ENCODE measurements around the gene SHMT2. TPM values are rescaled to one million over a fixed set of nuclear protein-coding genes. Genes with fewer than 3 reads are reported as not detected.
"Not testable (repeated sequence)": the region's sequence is repeated elsewhere in the genome, so short reads cannot be mapped to it uniquely, and the experiment has no call there.

The SHMT2 gene
- total RNA-seq, 1 donor from 2014 or later = 197 TPM

- no peaks in the 10 kb centered on the region for H3K79me2 ChIP-seq (ENCODE audit: insufficient read depth, low read length)
- H3K9me3 Mint-ChIP-seq (ENCODE audit: unreplicated experiment) = no peaks in the 10 kb centered on the region
- H3K36me3 ChIP-seq (ENCODE audit: insufficient read depth, low read length) = peaks cover 2% of the 10 kb centered on the region
- H3K4me3 ChIP-seq (ENCODE audit: insufficient read depth, low read depth, low read length) = no peak overlapping the region
- H3K9me3 ChIP-seq (ENCODE audit: insufficient read depth, low read depth, low read length) = no peaks in the 10 kb centered on the region
- H3K4me1 ChIP-seq (ENCODE audit: insufficient read depth, low read length) = peaks cover 18% of the 10 kb centered on the region
- no peak overlapping the region for H3K9ac ChIP-seq (ENCODE audit: low read length)
- H2AFZ ChIP-seq (ENCODE audit: low read depth, low read length) = no peak overlapping the region
- H3K36me3 Mint-ChIP-seq (ENCODE audit: low read depth, unreplicated experiment) = peaks cover 8% of the 10 kb centered on the region
- DNase-seq (ENCODE audit: low read depth) (no peak), FAIRE-seq (no peak)
- H3K27ac ChIP-seq (ENCODE audit: low read depth, low read length) = no peak overlapping the region
- TF ChIP-seq EZH2 (IDR thresholded peaks at IDR 0.05; ENCODE audit: insufficient read depth, low read length) = no peak
- TF ChIP-seq CTCF (IDR thresholded peaks at IDR 0.05; ENCODE audit: insufficient read depth, low read depth, low read length) = no peak
- H4K20me1 ChIP-seq (ENCODE audit: insufficient read depth, low read length) = no peaks in the 10 kb centered on the region
- no peak overlapping the region for H3K4me2 ChIP-seq (ENCODE audit: low read length)
- no peaks in the 10 kb centered on the region for H3K27me3 ChIP-seq (ENCODE audit: insufficient read depth, low read length)
- H3K27ac Mint-ChIP-seq (ENCODE audit: unreplicated experiment) = peak overlapping the region; percentile 69
- no peaks in the 10 kb centered on the region for H3K27me3 Mint-ChIP-seq (ENCODE audit: low read depth, unreplicated experiment)
- no peak overlapping the region for H3K4me3 Mint-ChIP-seq (ENCODE audit: unreplicated experiment)
- H3K4me1 Mint-ChIP-seq (ENCODE audit: low read depth, unreplicated experiment) = peaks cover 20% of the 10 kb centered on the region
Observed at GRCh38 chr12:57278465-57279381, 49.2 kb downstream of the SHMT2 start.

GRCh38 chr12:57280211-57281062 lies 50.9 kb downstream of the SHMT2 start:
- H3K79me2 ChIP-seq (ENCODE audit: insufficient read depth, low read length) = no peaks in the 10 kb centered on the region
- DNase-seq (ENCODE audit: low read depth) = peak; percentile 98
- no peaks in the 10 kb centered on the region for H3K9me3 Mint-ChIP-seq (ENCODE audit: unreplicated experiment)
- TF ChIP-seq EZH2 (IDR thresholded peaks at IDR 0.05; ENCODE audit: insufficient read depth, low read length) (no peak), CTCF (IDR thresholded peaks at IDR 0.05; ENCODE audit: insufficient read depth, low read depth, low read length) (no peak)
- H2AFZ ChIP-seq (ENCODE audit: low read depth, low read length) = peak overlapping the region; percentile 60
- peaks cover 18% of the 10 kb centered on the region for H3K4me1 ChIP-seq (ENCODE audit: insufficient read depth, low read length)
- H3K36me3 ChIP-seq (ENCODE audit: insufficient read depth, low read length) = peaks cover 2% of the 10 kb centered on the region
- peak overlapping the region; percentile 50 for H3K4me3 Mint-ChIP-seq (ENCODE audit: unreplicated experiment)
- H3K27ac ChIP-seq (ENCODE audit: low read depth, low read length) = peak overlapping the region; percentile 76
- H3K27me3 Mint-ChIP-seq (ENCODE audit: low read depth, unreplicated experiment) = no peaks in the 10 kb centered on the region
- no peaks in the 10 kb centered on the region for H3K9me3 ChIP-seq (ENCODE audit: insufficient read depth, low read depth, low read length)
- H4K20me1 ChIP-seq (ENCODE audit: insufficient read depth, low read length) = no peaks in the 10 kb centered on the region
- H3K4me3 ChIP-seq (ENCODE audit: insufficient read depth, low read depth, low read length) = peak overlapping the region; percentile 46
- H3K36me3 Mint-ChIP-seq (ENCODE audit: low read depth, unreplicated experiment) = peaks cover 8% of the 10 kb centered on the region
- peaks cover 20% of the 10 kb centered on the region for H3K4me1 Mint-ChIP-seq (ENCODE audit: low read depth, unreplicated experiment)
- peak overlapping the region; percentile 75 for H3K9ac ChIP-seq (ENCODE audit: low read length)
- peak overlapping the region; percentile 85 for H3K4me2 ChIP-seq (ENCODE audit: low read length)
- FAIRE-seq = peak; percentile 72
- peak overlapping the region; percentile 82 for H3K27ac Mint-ChIP-seq (ENCODE audit: unreplicated experiment)
- H3K27me3 ChIP-seq (ENCODE audit: insufficient read depth, low read length) = no peaks in the 10 kb centered on the region

GRCh38 chr12:57282073-57282472 lies 52.6 kb downstream of the SHMT2 start:
- not testable (repeated sequence) for H3K27me3 Mint-ChIP-seq (ENCODE audit: low read depth, unreplicated experiment); H3K27me3 ChIP-seq (ENCODE audit: insufficient read depth, low read length); H3K36me3 ChIP-seq (ENCODE audit: insufficient read depth, low read length); H3K79me2 ChIP-seq (ENCODE audit: insufficient read depth, low read length); DNase-seq (ENCODE audit: low read depth); H3K9me3 Mint-ChIP-seq (ENCODE audit: unreplicated experiment); H3K4me3 ChIP-seq (ENCODE audit: insufficient read depth, low read depth, low read length); H3K9me3 ChIP-seq (ENCODE audit: insufficient read depth, low read depth, low read length); H2AFZ ChIP-seq (ENCODE audit: low read depth, low read length); H3K4me2 ChIP-seq (ENCODE audit: low read length); FAIRE-seq; H3K4me3 Mint-ChIP-seq (ENCODE audit: unreplicated experiment); H3K27ac ChIP-seq (ENCODE audit: low read depth, low read length); H3K9ac ChIP-seq (ENCODE audit: low read length); H4K20me1 ChIP-seq (ENCODE audit: insufficient read depth, low read length)
- peaks cover 18% of the 10 kb centered on the region for H3K4me1 ChIP-seq (ENCODE audit: insufficient read depth, low read length)
- H3K36me3 Mint-ChIP-seq (ENCODE audit: low read depth, unreplicated experiment) = peaks cover 11% of the 10 kb centered on the region
- peaks cover 20% of the 10 kb centered on the region for H3K4me1 Mint-ChIP-seq (ENCODE audit: low read depth, unreplicated experiment)
- peak overlapping the region; percentile 44 for H3K27ac Mint-ChIP-seq (ENCODE audit: unreplicated experiment)
